HCT116 (cell line): ENCODE data around the gene IFT122. TPM values are rescaled to one million over a fixed set of nuclear protein-coding genes. Genes with fewer than 3 reads are reported as not detected.

Experiments
- ATAC-seq: fragments of 200-7000 bp; cut with Tn5 transposase; 2 replicates; pipeline ENCODE4 v1.9.1; 2020; ENCODE audit warnings: mild to moderate bottlenecking, moderate library complexity
- BruUV-seq: library from RNA; stranded (reverse); fragments of 400-500 nt; replicated peaks from 2 replicates; lab custom pipeline; 2021; lab: Mats Ljungman, UMichigan
- CTCF ChIA-PET: fragments of 300-600 bp; sonication (Branson Sonifier 250); formaldehyde crosslinking; loops from one replicate; lab custom pipeline; 2021; ENCODE audit warnings: antibody characterized with exemption; lab: Charles Lee
- POLR2A ChIA-PET: fragments of 300-600, 350-600 bp; sonication (Branson Sonifier 250); formaldehyde crosslinking; loops from one replicate; lab custom pipeline; 2021; ENCODE audit warnings: antibody characterized with exemption; lab: Charles Lee
- RAD21 ChIA-PET, 2 experiments: fragments of 300-600 bp; sonication (Branson Sonifier 250); formaldehyde crosslinking; loops; one replicate each; lab custom pipeline; 2023; ENCODE audit warnings: low total read pairs in 2 of 2; ENCODE audit not compliant: uncharacterized antibody in 2 of 2, unreplicated experiment in 2 of 2, low non-redundant PET in 1 of 2; lab: Charles Lee
- DNase-seq: peaks from one replicate; pipeline ENCODE4 v3.0.0-alpha.2; 2010; ENCODE audit warnings: low read depth, low spot score
- H2AFZ ChIP-seq: fragments of 200-600 bp; shearing (Covaris generic), sonication (generic); 2 replicates; pipeline ENCODE4 v1.6.1; 2017; ENCODE audit warnings: low read depth, mixed run types, mixed read lengths, antibody characterized with exemption, low read length; ENCODE audit not compliant: poor library complexity, severe bottlenecking
- H3K27ac ChIP-seq: 2 replicates; pipeline ENCODE4 v1.5.1; 2012; ENCODE audit warnings: low read depth, low read length
- H3K27me3 ChIP-seq: fragments of 200-600 bp; sonication (generic); 2 replicates; pipeline ENCODE4 v1.6.1; 2016; ENCODE audit warnings: mixed run types, low read length, mixed read lengths; ENCODE audit not compliant: insufficient read depth
- H3K36me3 ChIP-seq, 2 experiments: fragments of 200-500 bp in 1 of 2; fragments of 200-600 bp in 1 of 2; sonication (Bioruptor generic) in 1 of 2; sonication (generic) in 1 of 2; 2 replicates each; pipeline versions ENCODE4 v1.5.1 to v1.6.1; 2014 to 2016; ENCODE audit warnings: low read length in 2 of 2, inconsistent platforms in 1 of 2, mixed read lengths in 1 of 2, mixed run types in 1 of 2; ENCODE audit not compliant: insufficient read depth in 2 of 2, control insufficient read depth in 1 of 2
- H3K4me1 ChIP-seq, 2 experiments: fragments of 200-600 bp in 1 of 2; sonication (generic) in 1 of 2; 2 replicates each; pipeline versions ENCODE4 v1.5.1 to v1.6.1; 2012 to 2017; ENCODE audit warnings: low read length in 2 of 2, inconsistent platforms in 1 of 2, mild to moderate bottlenecking in 1 of 2, mixed read lengths in 1 of 2, mixed run types in 1 of 2, moderate library complexity in 1 of 2; ENCODE audit not compliant: insufficient read depth in 2 of 2, control insufficient read depth in 1 of 2
- H3K4me2 ChIP-seq: fragments of 200-600 bp; sonication (generic); 2 replicates; pipeline ENCODE4 v1.6.1; 2017; ENCODE audit warnings: mixed run types, low read length, mixed read lengths
- H3K4me3 ChIP-seq, 2 experiments: fragments of 200-600 bp in 1 of 2; sonication (generic) in 1 of 2; replicated peaks in 1 of 2; 2 replicates each; pipeline ENCODE4 v1.5.1; 2011 to 2016; ENCODE audit warnings: low read length in 2 of 2, control low read depth in 1 of 2, low read depth in 1 of 2, mild to moderate bottlenecking in 1 of 2, mixed read lengths in 1 of 2, mixed run types in 1 of 2
- H3K79me2 ChIP-seq: fragments of 200-600 bp; sonication (generic); 2 replicates; pipeline ENCODE4 v1.6.1; 2017; ENCODE audit warnings: mild to moderate bottlenecking, mixed run types, low read length, moderate library complexity, mixed read lengths; ENCODE audit not compliant: insufficient read depth
- H3K9ac ChIP-seq: fragments of 200-600 bp; sonication (generic); 2 replicates; pipeline ENCODE4 v1.6.1; 2016; ENCODE audit warnings: low read length, mixed read lengths
- H3K9me2 ChIP-seq: fragments of 200-600 bp; sonication (generic), shearing (Covaris generic); 2 replicates; pipeline ENCODE4 v1.6.1; 2017; ENCODE audit warnings: mixed run types, mild to moderate bottlenecking, moderate library complexity; ENCODE audit not compliant: insufficient read depth
- H3K9me3 ChIP-seq, 2 experiments: fragments of 200-500 bp in 1 of 2; fragments of 200-600 bp in 1 of 2; sonication (Bioruptor generic) in 1 of 2; sonication (generic) in 1 of 2; 2 replicates each; pipeline ENCODE4 v1.6.1; 2014 to 2017; ENCODE audit warnings: low read length in 2 of 2, mixed read lengths in 2 of 2, inconsistent platforms in 1 of 2, low read depth in 1 of 2, mild to moderate bottlenecking in 1 of 2, mixed run types in 1 of 2, moderate library complexity in 1 of 2; ENCODE audit not compliant: control insufficient read depth in 1 of 2, insufficient read depth in 1 of 2
- H4K20me1 ChIP-seq: fragments of 200-600 bp; sonication (generic), shearing (Covaris generic); 2 replicates; pipeline ENCODE4 v1.6.1; 2017; ENCODE audit warnings: mixed run types, mild to moderate bottlenecking, moderate library complexity; ENCODE audit not compliant: insufficient read depth
- ATF3 ChIP-seq: IDR thresholded peaks from 2 replicates; pipeline ENCODE4 v1.6.1; 2012
- CEBPB ChIP-seq: IDR thresholded peaks from 2 replicates; pipeline ENCODE4 v1.6.1; 2012; ENCODE audit warnings: low read depth
- ELF1 ChIP-seq: IDR thresholded peaks from 2 replicates; pipeline ENCODE4 v1.6.1; 2012; ENCODE audit warnings: low read depth, borderline replicate concordance
- EZH2 ChIP-seq: fragments of 200-600 bp; sonication (generic); IDR thresholded peaks from 2 replicates; pipeline ENCODE4 v1.6.1; 2017; ENCODE audit warnings: antibody characterized with exemption, mixed run types
- EZH2phosphoT487 ChIP-seq: fragments of 200-600 bp; IDR thresholded peaks from 2 replicates; pipeline ENCODE4 v1.6.1; 2018; ENCODE audit warnings: antibody characterized with exemption, borderline replicate concordance
- FOSL1 ChIP-seq: IDR thresholded peaks from 2 replicates; pipeline ENCODE4 v1.6.1; 2012; ENCODE audit warnings: low read depth
- JUND ChIP-seq: IDR thresholded peaks from 2 replicates; pipeline ENCODE4 v1.6.1; 2012
- MAX ChIP-seq: IDR thresholded peaks from 2 replicates; pipeline ENCODE4 v1.6.1; 2012
- POLR2A ChIP-seq: IDR thresholded peaks from 2 replicates; pipeline ENCODE4 v1.7.0; 2011; ENCODE audit warnings: borderline replicate concordance; ENCODE audit not compliant: insufficient read depth, insufficient read length; ENCODE audit errors: extremely low read depth
- POLR2AphosphoS5 ChIP-seq: IDR thresholded peaks from 2 replicates; pipeline ENCODE4 v1.6.1; 2011; ENCODE audit warnings: mild to moderate bottlenecking, low read depth, low read length, moderate library complexity
- SIN3A ChIP-seq: IDR thresholded peaks from 2 replicates; pipeline ENCODE4 v1.6.1; 2012; ENCODE audit warnings: low read depth
- SP1 ChIP-seq: IDR thresholded peaks from 2 replicates; pipeline ENCODE4 v1.6.1; 2012; ENCODE audit warnings: low read depth
- SRF ChIP-seq: IDR thresholded peaks from 2 replicates; pipeline ENCODE4 v1.6.1; 2012; ENCODE audit warnings: low read depth
- TCF7L2 ChIP-seq: IDR thresholded peaks from 2 replicates; pipeline ENCODE4 v1.7.0; 2011; ENCODE audit warnings: borderline replicate concordance, inconsistent platforms; ENCODE audit not compliant: insufficient read depth, insufficient read length; ENCODE audit errors: extremely low read depth
- ZFX ChIP-seq: fragments of 450-650 bp; IDR thresholded peaks from 2 replicates; pipeline ENCODE4 v1.6.1; 2017
- ZNF274 ChIP-seq: fragments of 200-500 bp; sonication (Bioruptor generic); IDR thresholded peaks from 2 replicates; pipeline ENCODE4 v1.6.1; 2014; ENCODE audit warnings: mild to moderate bottlenecking, low read depth, low read length, inconsistent platforms
- intact Hi-C: fragments of 100-400 bp; cut with micrococcal nuclease; formaldehyde crosslinking; loops from 2 replicates; pipeline ENCODE4 v1.10.0; 2022
- total RNA-seq: library from RNA; stranded (reverse); gene quantifications from one replicate; pipeline ENCODE4 v1.2.1, GENCODE V29; 2021; ENCODE audit not compliant: unreplicated experiment

The IFT122 gene
- total RNA-seq, 1 experiment from 2014 or later, result 21.4 TPM

GRCh38 chr3:129543156-129543790, 103.2 kb downstream of the IFT122 start, which contains the start of gene H1-8:
TSS of gene H1-8 (plus strand) at chr3:129543175. CDS start at chr3:129543219, 44 bp downstream.
- ATAC-seq (no peak), DNase-seq (no peak)
- no peak within 1 kb of the TSS for H3K4me3 ChIP-seq
- H3K9ac ChIP-seq, result no peak within 1 kb of the TSS
- ChIA-PET CTCF (no interaction called here), POLR2A (no interaction called here), RAD21 (no interaction called here)
- TF ChIP-seq ELF1 (no peak), SP1 (no peak), SIN3A (no peak), ZFX (no peak), EZH2phosphoT487 (no peak), POLR2A (no peak), ATF3 (no peak), CEBPB (no peak), ZNF274 (no peak), JUND (no peak), FOSL1 (no peak), EZH2 (no peak), TCF7L2 (no peak), SRF (no peak), POLR2AphosphoS5 (no peak), MAX (no peak)
- no peaks in the 10 kb centered on the region for H3K4me1 ChIP-seq
- intact Hi-C loops, result no loop called here
- BruUV-seq, result no TSS peak
- no peaks in the 10 kb centered on the region for H3K27me3 ChIP-seq
- no peak within 1 kb of the TSS for H2AFZ ChIP-seq
- H4K20me1 ChIP-seq, result no peaks in the 10 kb centered on the region
- H3K27ac ChIP-seq, result no peak within 1 kb of the TSS
- no peak within 1 kb of the TSS for H3K4me2 ChIP-seq
- H3K9me3 ChIP-seq, result no peaks in the 10 kb centered on the region
- H3K79me2 ChIP-seq, result no peaks in the 10 kb centered on the region
- H3K9me2 ChIP-seq, result no peaks in the 10 kb centered on the region
- no peaks in the 10 kb centered on the region for H3K36me3 ChIP-seq
